Skin of body (tissue), 2 donors: ENCODE results near the gene SGPP2. TPM values are rescaled to one million over a fixed set of nuclear protein-coding genes. Genes with fewer than 3 reads are reported as not detected.

ENCODE experiments used
- DNase-seq: peaks from one replicate; lab custom pipeline; 2025; lab: John Stamatoyannopoulos, UW
- total RNA-seq: library from RNA; depleted of rRNA; stranded (reverse); fragments of >200 nt; gene quantifications from one replicate; pipeline ENCODE4 v1.2.3, GENCODE V29; 2014

SGPP2 gene
- total RNA-seq, 1 donor from 2014 or later: 11.2 TPM

DNA sequence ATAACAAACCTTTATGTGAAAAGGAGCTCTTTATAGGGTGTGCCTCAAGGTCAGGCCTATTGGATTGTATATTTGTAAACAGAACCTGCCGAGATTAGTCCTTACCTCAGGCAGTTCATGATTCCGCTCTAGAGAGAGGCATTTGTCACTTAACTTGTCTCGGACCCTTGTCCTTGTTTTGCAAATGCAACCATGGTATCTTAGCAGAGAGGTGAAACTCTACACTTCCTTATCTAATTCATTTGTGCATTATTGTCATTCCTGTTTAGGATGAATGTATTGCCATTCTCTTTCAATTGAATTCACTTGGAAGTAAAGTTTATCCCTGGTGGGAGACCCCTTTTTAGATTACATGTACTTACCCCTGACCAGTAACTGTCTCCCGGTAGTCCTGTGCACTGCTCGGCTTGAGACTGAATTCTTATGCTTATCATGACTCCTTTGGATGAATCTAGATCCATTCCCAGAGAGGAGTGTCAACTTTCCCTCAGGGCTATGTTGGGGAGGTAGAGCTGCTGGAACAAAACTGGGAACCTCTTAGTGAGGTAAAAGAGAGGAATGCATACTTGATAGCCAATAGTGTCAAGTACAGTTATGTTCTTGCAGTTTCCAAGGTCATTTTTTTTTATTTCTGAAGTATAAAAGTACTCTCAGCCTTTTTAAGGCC is 46.6 kb downstream of the SGPP2 start:
- no peak for DNase-seq

DNA sequence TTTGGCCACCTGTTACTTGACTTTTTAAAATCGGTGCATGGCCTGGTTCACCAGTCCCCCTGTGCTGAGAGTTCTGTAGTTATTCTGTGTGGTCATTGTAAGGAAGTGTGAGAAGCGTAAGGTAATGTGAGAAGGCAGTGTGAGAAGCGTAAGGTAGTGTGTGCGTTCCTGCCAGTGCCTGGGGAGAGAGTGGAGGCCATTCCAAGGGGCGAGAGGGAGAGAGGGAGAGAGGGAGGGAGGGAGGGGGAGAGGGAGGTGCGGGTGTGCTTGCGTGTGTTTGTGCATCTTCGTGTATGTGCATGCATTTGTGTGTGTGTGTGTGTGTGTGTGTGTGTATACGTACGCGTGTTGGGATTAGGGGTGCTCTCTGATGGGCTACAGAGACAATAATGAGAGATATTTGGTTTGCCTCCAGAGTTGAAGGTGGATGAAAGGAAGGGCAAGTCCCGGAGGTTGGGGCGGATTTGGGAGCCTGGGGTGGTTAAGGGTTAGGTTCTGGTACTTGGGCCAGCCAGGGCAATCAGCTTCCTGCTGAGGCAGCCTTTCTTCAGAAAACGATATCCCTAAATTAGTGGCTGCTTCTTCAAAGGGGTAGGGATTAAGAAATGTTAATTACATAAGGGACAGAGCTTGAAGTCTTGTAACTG is 53.7 kb downstream of the SGPP2 start:
- no peak for DNase-seq

DNA sequence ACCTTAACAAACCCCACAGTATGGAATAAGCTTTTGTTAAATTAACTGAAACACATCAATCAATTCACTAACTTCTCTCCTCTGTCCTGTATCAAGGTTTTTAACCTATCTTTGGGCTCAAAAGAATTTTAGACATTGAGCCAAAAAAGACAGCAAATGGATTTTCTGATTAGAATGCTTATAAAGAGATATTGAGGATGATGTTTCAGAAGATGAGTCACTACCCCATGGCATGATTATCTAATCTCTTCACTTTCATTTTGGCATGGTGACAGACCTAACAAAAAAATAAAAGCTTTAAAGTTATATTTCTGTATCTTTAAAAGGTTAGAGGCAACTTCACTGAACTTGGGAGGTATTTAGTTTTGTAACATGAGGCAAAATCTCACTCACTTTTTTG is 55.5 kb downstream of the SGPP2 start:
- no peak for DNase-seq

DNA sequence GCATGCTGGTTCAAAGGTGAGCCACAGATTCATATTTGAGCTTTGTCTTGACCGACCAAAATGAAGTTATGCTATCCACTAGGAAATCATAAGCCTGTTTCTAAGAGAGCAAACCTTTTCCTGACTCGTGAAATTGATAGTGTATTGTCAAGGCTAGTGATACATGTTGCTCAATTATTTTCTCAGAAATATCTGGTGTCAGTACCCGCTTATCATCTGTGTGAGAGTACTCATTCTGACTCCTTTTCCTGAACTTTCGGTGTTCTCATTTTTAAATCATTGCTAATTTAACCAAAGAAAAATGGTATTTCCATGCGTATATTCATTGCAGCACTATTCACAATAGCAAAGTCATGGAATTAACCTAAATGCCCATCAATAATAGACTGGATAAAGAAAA is 56.2 kb downstream of the SGPP2 start:
- no peak for DNase-seq

DNA sequence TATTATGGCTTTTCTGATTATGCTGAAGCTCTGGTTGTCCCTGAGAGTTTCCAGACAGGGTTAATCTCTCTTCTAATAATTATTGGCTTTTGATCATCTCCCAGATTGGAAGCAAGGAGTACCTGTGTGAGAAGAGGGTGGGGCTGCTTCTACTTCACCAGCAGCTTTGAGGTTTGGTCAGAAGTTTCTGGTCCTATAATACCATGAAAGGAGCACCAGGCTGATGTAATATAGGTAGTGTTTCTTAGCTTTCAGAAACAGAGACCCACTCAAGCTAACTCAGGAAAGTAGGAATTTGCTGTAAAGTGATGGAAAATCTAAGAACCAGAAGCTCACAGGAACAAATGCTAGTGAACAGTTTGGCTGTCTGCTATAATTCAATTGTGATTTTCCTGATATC is 57.6 kb downstream of the SGPP2 start:
- no peak for DNase-seq

DNA sequence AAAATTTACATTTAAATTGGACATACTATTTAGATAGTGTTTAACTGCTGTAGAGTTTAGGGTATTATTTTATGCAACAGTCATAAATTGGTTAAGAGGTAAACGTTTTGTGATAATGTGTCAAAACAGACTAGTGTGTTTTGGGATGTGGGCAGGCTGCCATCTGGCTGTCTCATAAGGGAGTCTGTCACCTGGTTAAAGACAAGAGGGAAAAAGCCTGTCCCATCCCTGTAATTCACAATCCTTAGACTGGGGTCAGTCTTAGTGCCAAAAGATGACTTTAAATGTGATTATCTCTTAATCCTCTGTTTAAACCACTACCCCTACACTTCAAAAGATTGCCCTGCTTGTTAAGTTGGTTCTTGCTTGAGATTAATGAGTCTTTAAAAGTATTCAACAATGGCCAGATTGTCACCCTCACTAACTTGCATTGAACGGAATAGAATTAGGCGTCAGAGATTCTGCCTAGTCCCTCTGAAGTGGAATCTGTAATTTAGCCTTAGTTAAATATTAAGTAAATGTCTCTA is 59.2 kb downstream of the SGPP2 start:
- no peak for DNase-seq

DNA sequence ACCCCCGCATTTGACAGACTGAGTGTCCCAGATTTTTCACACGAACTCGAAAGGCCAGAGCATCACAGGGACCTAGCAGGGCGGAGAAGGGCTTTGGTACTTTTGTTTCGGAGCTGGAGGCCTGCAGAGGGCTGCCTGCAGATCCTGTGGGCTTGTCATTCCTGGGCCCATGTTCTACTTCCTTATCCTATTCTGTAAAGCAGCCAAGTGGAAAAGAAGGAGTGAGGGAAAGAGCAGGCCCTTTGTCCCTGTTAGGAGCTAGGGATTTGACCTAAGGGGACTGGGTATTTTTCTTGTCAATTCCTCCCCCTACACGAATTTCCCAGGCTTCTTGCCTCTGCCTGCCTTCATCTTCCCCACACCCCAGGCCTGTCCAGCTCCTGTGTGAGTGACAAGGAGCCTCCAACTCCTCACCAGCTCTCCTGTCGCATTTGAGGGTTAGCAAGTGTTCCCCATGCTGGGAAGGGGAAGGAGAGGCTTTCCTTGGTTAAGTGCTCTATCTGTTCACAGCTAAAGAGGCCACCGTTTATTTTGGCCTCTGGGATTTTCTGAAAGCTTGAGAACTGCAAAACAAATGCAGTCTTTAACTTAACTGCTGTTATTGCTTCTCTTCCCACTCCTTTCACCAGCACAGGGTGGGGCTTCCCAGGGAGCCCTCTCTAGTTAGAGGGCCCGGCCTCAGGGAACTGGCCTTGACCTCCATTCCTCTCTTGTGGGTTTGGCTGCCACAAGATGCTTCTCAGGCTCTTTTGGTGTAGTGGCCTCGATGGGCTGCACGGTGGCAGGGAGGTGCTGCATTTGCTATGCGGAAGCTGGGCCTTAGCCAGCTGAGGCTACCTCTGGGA is 61.2 kb downstream of the SGPP2 start:
- DNase-seq: no peak

DNA sequence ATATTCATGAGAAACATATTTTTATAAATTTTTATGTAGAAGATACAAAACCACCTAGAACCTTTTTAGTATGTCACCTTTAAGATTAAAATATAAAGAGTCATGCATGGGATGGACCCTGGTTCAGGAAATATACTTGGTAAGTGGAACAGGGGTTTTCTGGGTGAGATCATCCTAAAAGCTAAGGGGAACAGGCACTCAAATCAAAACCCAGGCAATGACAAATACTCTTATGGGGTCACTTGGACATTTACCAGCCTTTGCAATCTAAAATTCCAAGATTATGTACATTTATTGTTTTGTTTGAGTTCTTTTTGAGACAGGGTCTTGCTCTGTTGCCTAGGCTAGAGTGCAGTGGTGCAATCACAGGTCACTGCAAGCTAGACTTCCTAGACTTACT is 65.8 kb downstream of the SGPP2 start:
- DNase-seq: no peak

DNA sequence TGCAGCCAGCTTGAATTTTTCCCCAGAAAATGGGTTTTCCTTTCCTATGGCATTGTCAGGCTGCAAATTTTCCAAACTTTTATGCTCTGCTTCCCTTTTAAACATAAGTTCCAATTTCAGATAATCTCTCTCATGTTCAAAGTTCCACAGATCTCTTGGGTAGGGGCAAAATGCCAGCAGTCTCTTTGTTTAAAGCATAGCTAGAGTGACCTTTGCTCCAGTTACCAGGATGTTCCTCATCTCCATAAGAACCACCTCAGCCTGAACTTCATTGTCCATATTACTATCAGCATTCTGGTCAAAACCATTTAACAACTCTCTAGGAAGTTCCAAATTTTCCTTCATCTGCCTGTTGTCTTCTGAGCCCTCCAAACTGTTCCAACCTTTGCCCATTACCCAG is 68.3 kb downstream of the SGPP2 start:
- no peak for DNase-seq

DNA sequence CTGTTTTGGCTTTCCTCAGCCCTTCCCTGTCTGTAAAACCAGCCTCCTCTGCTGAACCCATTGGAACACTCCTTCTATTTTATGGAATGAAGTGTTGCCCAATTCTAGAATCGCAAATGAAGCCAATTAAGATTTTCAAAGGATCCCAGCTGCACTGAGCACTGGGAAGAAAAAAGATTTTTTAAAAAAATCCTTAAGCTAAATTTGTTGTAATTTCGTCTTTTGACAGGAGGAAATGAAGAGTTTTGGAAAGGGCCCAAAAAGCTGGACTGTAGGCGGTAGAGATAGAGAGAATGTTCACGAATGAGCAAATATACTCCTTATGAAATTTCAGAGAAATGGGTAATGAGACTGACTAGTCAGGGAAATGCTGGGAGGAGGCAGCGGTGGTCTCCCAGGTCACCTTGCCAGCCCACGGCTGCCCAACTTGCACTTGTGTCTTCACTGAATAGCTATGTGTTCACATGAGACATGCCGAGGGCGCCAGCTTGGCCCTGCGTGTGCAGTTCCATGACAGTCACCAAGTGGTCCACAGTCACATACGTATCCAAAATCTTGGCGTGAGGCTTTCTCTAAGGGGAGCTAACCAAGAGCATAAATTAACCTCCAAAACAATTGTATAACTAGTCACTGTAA is 69.9 kb downstream of the SGPP2 start:
- no peak for DNase-seq

DNA sequence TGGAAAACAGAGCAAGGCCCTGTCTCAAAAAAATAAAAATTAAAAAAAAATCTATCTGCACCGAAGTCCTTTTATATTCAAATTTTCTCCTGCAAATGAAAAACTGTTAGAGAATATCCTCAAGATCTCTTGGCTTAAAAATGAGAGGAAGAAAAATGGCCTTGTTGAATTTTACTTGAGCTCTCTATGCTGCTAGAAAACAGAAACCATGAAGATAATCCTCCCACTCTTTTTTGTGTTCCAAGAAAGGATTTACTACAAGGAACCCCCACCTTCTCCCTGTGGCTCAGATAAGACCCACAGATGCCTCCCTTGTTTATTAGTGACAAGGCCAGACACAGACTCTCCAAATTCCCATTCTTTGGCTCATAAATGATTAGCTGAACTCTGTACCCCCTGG is 71.0 kb downstream of the SGPP2 start:
- DNase-seq: no peak

DNA sequence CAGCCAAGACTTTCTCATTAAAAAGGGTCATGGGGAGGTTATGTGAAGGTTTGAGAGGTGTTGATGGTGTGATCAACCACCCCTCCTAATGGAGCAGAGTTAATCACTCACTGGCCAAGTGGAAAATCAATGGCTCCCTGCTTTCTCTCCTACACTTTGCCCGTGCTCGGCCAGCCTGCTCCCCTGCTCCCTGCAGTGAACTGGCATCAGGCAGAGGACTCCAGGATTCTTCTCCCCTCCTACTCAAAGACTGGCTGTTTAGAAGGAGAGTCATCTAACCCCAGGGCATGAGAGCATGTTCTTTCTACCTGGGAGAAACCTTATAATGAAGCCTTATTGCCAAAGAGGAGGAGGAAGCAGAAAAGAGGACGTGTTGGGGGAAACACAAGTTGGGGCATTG is 74.9 kb downstream of the SGPP2 start:
- DNase-seq: no peak

DNA sequence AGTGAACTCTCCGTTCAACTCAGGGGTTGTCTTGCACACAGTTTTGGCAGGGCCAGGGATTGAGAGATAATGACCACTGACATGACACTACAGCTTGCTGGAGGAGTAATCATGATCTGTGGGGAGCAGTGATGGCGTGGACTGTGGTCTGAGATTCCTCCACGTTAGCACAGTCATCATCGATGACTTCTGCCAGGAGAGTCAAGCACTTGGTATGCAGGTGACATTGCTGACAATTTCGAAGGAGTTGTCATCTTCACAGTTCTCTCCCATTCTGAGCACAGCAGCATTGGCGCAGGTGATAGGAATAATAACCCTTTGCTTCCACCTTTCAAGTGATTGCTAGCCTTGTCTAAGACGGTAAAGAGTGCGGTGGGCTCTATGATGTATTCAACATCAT is 79.8 kb downstream of the SGPP2 start:
- no peak for DNase-seq

DNA sequence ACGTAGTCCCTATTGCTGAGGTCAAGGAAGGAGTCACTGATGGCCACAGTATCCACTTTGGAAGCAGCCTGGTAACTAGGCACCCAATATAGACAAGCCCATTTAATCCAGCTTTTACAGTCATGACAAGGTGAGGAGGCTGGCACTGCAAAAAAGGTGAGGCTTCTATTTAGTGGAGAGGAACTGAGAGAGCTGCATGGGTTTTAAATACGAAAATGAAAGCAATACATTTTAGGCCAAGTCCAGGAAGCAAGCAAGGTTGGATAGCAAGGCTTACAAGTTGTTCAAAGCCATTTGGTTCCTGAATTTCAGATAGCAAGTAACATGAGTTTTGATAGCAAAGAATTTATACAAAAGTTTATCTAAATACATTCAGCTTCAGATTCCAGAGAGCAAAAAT is 80.4 kb downstream of the SGPP2 start:
- DNase-seq: no peak

DNA sequence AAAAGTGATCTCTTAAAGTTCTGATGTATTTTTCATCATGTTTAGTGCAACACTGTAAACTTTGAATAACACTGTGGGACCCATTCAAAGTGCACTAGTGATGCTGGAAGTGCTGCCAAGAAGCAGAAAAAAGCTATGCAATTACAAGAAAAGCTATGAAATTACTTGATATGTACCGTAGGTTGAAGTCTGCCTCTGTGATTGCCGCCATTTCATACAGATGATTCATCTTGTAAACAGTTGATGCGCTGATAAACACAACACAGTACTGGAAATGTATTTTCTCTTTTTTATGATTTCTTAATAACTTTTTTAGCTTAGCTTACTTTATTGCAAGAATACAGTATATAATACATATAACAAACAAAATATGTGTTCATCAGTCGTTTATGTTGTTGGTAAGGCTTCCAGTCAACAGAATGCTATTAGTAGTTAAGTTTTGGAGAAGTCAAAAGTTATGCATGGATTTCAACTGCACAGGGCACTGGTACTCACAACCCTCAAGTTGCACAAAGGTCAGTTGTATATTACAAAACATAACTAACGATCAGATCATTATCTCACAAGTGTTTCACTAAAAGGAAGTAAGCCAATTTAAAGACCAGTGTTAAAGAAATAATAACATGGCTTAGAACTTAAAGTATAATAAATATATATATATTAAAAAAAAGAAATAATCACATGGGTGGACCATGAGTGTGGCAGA is 82.0 kb downstream of the SGPP2 start:
- no peak for DNase-seq

DNA sequence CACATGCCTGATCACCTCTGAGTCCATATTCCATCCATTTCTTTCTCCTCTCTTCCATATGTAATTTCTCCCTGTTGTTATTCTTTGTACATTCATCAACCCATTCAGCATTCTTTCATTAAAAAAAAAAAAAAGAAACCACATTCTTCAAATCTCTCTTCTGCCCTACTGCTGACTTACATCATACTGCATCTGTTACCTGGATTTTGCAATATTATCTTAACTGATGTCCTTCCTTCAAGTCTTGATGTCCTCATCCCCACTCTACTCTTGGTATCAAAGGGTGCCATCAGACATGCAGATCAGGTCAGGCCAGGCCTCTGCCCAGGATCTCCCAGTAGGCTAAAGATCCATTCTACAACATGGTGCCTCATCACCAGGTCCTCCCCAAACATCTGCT is 90.6 kb downstream of the SGPP2 start:
- DNase-seq: no peak

DNA sequence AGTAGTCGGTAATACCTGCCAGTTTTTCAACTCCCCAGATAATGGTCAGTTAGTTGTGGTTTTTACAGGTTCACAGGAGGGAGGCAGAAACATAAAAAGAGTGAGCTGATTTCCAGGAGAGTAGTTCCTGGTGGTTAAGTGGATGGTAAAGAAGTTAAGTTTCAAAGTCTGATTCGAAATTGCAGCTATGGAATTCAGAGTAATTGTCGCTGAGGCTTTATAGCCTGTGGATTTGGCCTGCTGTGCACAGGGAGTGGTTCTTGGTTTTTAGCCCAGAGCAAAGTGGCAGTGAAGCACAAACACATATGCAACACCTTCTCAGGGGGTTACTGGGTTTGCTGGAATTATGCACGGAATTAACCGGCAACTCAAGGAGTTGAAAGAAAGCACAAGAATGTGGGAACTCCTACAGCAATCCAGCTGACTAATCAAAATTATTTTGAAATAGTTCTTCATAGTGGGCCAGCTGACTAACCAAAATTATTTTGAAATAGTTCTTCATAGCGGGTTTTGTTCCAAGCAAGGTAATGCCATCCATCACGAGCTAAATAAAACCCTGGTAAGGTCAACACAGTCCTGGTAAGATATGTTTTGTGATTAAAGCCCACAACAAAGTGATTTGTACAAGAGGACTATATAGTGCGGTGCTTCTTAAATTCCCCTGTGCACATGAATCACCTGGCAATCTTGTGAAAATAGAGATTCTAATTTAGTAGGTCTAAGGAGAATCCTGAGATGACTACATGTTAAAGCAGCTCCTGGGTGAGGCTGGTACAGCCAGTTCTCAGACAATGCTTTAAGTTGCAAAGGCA is 94.4 kb downstream of the SGPP2 start:
- DNase-seq: no peak

DNA sequence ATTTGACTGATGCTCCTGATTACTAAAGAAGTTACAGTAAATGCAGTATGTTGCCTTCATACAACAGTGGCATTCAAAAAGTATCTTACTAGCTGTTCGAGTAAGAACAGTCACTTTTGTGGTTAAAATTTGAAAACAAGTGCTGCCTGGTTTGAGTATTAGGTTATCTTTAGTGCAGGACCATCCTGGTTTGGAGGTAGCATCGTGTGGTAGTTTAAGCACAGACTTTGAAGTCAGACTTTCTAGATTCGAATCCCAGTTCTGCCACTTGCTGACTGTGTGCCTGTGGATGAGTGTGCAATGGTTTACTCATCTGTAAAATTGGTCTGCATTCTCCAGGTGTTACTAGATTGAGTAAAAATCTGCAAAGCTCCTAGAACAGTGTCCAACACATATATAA is 96.8 kb downstream of the SGPP2 start:
- DNase-seq: no peak

DNA sequence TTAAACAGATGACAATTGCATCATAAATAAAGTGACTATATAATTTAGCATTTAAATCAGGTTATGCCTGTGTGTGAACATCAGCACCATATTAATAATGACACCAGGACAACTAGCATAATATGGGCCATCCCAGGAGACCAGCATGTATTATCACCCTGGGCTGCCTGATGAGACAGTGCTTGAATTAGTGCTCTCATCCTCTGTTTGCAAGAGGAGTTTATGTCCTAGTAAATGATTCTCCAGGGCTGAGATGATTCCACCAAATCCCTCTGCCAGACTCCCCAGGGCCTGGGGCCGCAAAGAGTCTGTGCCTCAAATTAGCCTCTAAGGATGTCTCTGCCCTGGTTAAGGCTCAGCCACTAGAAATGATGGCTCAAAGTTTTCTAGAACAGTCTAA is 97.7 kb downstream of the SGPP2 start:
- no peak for DNase-seq

DNA sequence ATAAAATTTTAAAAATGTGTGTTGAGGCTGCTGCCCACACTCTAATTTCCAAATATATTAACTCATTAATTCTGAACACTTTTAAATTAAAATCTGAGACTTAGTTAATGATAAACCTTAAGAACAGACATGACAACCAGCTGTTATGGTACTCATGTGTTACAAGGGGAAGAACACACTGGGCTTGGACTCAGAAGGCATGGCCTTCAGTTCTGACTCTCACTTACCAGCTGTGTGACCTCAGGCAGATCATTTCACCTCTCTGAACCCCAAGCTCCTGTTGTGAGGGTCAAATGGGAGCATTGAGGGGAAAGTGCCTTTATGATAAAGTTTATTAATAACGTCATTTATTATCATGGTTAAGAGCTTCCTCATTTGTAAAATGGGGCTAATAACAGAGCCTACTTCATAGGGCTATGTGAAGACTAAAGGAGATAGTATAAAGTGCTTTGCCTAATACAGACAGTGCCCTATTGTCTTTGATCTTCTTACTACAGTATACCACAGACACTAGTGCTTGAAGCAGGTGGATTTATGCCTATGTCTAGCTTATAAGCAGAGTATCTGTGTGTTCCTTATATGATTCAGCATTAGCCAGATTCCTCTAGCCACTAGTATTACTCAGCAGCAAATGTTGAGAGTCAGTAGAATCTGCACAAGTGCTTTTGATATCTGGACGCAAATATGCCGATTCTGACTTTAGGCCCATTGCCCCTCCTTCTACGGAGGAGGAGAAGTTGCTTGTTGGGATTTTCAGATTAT is 99.6 kb downstream of the SGPP2 start:
- DNase-seq: no peak
